Medulla oblongata (tissue), 1 donor: ENCODE measurements around the gene FCER2.
"Not testable (repeated sequence)": the region's sequence is repeated elsewhere in the genome, so short reads cannot be mapped to it uniquely, and the experiment has no call there.

Experiments used
- DNase-seq: peaks from one replicate; pipeline ENCODE4 v3.0.0-alpha.2; 2015; ENCODE audit errors: extremely low spot score

Gene FCER2

GRCh38 chr19:7647156-7647555, 54.8 kb downstream of the FCER2 start:
- DNase-seq: no peak

- no peak for DNase-seq
These were observed 55.6 kb downstream of the FCER2 start for GRCh38 chr19:7646426-7646700.

- DNase-seq: no peak
These were observed 56.1 kb downstream of the FCER2 start for GRCh38 chr19:7645656-7646425.

- DNase-seq: no peak
These were observed 56.8 kb downstream of the FCER2 start for GRCh38 chr19:7645163-7645562.

GRCh38 chr19:7644550-7644877, 57.4 kb downstream of the FCER2 start:
- DNase-seq: no peak

GRCh38 chr19:7643629-7644549, 58.0 kb downstream of the FCER2 start:
- DNase-seq: not testable (repeated sequence)

- no peak for DNase-seq
These were observed 58.9 kb downstream of the FCER2 start for GRCh38 chr19:7643031-7643415.

- no peak for DNase-seq
These were observed 59.5 kb downstream of the FCER2 start for GRCh38 chr19:7642295-7643030.

GRCh38 chr19:7641290-7642276, 60.3 kb downstream of the FCER2 start:
- DNase-seq: no peak

- DNase-seq: no peak
These were observed 61.1 kb downstream of the FCER2 start for GRCh38 chr19:7640803-7641202.

GRCh38 chr19:7639863-7640348, 62.0 kb downstream of the FCER2 start:
- no peak for DNase-seq

- no peak for DNase-seq
These were observed 63.0 kb downstream of the FCER2 start for GRCh38 chr19:7638802-7639465.
